Glomerular visceral epithelial cell (primary cell): ENCODE data around the gene GOLGA6L1.
"Not testable (repeated sequence)": the region's sequence is repeated elsewhere in the genome, so short reads cannot be mapped to it uniquely, and the experiment has no call there.

Source experiments
- DNase-seq: peaks from one replicate; pipeline ENCODE4 v3.0.0-alpha.2; 2016; ENCODE audit errors: extremely low spot score

GOLGA6L1 gene, protein sequence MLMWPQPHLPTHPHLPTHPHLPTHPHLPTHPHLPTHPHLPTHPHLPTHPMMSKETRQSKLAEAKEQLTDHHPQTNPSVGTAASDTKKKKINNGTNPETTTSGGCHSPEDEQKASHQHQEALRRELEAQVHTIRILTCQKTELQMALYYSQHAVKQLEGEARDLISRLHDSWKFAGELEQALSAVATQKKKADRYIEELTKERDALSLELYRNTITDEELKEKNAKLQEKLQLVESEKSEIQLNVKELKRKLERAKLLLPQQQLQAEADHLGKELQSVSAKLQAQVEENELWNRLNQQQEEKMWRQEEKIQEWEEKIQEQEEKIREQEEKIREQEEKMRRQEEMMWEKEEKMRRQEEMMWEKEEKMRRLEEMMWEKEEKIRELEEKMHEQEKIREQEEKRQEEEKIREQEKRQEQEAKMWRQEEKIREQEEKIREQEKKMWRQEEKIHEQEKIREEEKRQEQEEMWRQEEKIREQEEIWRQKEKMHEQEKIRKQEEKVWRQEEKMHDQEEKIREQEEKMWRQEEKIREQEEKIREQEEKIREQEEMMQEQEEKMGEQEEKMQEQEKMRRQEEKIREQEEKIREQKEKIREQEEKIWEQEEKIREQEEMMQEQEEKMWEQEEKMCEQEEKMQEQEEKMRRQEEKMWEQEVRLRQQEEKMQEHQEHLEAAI

DNA sequence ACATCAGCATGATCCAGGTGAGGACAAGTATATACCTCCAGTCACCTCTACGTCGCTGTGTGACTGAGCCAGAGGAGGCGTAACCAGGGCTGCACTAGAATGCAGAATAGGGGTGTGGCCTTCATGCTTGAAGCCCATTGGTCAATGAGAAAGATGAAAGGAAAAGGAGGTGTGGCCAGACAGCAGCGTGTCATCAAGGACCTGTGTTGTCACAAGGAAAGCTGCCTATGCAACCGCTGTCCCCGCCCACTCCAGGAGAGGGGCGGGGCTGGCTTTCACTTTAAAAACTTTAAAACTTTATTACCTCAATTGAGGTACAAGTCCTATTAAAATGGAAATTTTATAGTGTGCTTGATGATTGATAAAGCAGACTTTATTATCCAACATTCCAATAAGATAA, at the start of gene GOLGA6L1:
TSS of gene GOLGA6L1 (minus strand) at position 101 of the 400 bp plus-strand sequence. CDS start at position 10, 91 bp downstream.
- DNase-seq, result not testable (repeated sequence)

DNA sequence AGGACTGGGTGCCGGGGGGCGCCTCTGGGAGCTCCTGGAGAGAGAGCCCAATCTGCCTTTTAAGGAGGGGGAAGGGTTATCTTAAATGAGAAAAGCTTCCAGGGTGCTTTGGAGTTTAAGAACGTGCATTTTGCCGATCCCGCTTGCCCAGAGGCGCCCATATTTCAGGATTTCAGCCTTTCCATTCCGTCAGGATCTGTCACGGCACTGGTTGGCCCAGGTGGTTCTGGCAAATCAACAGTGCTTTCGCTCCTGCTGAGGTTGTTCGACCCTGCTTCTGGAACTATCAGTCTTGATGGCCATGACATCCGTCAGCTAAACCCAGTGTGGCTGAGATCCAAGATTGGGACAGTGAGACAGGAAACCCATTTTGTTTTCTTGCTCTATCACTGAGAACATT, 44.6 kb upstream of the GOLGA6L1 start:
- not testable (repeated sequence) for DNase-seq

DNA sequence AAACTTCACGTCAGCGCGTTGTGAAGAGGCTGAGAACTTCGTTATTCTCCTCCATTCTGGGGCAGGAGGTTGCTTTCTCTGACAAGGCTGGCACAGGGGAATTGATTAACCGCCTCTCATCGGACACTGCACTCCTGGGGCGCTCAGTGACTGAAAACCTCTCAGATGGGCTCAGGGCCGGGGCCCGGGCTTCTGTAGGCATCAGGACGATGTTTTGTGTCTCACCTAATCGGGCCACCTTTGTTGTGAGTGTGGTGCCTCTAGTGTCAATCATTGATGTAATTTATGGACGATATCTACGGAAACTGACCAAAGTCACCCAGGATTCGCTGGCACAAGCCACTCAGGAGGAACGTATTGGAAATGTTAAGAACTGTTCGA, 43.9 kb upstream of the GOLGA6L1 start:
- DNase-seq, result not testable (repeated sequence)

DNA sequence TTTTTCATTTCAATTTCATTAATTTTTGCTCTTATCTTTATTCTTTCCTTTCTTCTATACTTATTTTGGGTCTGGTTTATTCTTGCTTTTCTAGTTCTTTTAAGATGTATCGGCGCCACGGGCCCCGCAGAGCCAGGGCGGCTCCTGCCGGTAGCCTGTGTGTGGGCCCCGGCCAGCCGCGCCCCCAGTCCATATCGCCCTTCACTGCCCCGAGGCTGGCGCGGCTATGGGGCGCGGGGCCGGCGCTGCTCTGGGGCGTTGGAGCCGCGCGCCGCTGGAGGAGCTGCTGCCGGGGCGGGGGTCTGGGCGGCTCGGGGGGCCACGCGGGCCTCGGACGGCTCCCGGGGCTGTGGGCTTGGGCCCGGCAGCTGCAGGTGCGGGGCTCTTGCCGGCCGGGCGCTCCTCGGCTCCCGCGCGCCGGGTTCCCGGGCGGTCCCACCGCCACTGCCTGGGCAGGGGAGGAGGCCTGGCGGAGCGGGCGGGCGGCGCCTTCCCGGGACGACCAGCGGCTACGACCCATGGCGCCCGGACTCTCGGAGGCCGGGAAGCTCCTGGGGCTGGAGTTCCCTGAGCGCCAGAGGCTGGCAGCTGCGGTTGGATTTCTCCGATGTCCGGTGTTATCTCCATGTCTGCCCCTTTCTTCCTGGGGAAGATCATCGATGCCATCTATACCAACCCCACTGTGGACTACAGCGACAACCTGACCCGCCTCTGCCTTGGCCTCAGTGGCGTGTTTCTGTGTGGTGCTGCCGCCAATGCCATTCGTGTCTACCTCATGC, 43.3 kb upstream of the GOLGA6L1 start:
- DNase-seq, result not testable (repeated sequence)

DNA sequence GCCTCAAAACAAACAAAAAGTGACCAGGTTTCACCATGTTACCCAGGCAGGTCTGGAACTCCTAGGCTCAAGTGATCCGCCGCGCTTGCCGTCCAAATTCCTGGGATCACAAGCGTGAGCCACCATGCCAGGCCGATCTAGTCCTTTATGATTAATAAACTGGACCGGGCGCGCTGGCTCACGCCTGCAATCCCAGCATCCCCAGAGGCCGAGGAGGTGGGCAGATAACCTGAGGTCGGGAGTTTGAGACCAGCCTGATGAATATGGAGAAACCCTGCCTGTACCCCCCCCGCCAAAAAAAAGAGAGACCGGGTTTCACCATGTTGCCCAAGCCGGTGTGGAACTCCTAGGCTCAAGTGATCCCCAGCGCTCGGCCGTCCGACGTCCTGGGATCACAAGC, 40.1 kb upstream of the GOLGA6L1 start:
- not testable (repeated sequence) for DNase-seq

DNA sequence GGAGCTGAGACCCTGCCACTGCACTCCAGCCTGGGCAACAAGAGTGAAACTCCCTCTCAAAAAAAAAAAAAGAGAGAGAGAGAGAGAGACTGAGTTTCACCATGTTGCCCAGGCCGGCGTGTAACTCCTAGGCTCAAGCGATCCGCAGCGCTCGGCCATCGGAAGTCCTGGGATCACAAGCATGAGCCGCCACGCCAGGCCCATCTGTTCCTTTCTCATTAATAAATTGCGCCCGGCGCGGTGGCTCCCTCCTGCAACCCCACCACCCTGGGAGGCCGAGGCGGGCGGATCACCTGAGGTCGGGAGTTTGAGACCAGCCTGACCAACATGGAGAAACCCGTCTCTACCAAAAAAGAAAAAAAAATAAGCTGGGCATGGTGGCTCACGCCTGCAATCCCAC, 39.0 kb upstream of the GOLGA6L1 start:
- DNase-seq, result not testable (repeated sequence)

DNA sequence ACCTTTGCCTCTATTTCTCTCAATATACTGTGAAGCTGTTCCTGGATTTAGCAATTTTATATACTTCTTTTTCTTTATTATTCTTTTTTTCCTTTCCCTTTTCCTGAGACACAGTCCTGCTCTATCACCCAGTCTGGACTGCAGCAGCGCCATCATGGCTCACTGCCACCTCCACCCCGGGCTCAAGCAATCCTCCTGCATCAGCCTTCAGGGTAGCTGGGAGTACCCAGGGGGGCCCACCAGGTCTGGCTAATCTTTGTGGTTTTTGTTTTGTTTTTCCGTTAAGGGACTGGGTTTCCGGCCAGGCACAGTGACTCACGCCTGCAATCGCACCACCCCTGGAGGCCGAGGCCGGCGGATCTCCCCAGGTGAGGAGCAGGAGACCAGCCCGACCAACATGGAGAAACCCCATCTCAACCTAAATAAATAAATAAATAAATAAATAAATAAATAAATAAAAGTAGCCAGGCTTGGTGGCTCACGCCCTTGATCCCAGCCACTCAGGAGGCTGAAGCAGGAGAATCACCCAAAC, 38.1 kb upstream of the GOLGA6L1 start:
- not testable (repeated sequence) for DNase-seq

DNA sequence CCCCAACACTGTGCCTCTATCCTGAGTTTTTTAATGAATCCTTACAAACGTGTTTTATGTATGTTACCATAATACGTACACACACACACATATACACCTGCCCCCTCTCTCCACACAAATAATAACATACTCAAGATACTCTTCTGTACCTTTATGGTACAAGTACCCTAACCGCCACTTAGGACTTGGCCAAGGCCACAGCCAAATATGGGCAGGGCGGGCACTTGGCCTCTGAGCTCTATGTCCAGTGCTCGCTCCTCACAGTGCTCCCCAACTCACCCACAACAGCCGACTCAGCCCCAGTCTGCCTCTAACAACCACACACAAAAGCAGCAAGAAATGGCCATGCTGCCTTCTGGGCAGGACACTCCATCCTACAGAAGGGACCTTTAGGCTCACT, 3.8 kb downstream of the GOLGA6L1 start:
- not testable (repeated sequence) for DNase-seq

DNA sequence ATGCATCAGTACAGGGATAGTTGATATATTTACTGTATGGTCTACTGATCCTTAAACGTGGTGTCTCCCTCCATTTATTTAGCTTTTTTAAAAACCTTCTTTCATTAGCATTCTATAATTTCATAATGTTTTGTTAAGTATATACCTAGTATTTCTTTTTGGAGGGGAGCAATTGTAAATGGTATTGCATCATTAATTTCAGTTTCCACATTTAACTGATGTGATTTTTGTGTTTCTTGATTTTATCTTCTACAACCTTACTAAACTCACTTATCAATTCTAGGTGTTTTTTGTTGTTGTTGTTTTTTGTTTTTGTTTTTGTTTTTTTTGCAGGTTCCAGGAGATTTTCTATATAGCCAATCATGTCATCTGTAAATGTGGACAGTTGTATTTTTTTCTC, 18.4 kb downstream of the GOLGA6L1 start:
- DNase-seq, result no peak

DNA sequence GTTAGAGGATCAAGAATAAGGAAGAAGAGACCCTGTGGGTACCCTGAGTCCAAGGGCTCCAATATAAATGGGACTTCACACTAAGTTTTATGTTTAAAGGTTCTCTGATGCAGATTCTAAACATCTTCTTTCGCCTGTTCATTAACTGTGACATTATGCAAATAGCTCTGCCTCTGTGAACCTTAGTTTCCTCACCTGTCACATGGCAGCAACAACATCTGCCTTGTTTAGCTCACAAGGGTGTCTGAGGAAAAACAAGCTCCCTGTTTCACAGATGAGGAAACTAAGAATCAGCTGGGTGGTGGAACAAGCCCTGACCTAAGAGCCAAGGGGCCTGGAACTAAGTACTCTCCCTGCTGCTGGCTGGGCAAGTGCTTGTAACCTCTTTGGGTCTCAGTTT, 40.8 kb downstream of the GOLGA6L1 start:
- no peak for DNase-seq

DNA sequence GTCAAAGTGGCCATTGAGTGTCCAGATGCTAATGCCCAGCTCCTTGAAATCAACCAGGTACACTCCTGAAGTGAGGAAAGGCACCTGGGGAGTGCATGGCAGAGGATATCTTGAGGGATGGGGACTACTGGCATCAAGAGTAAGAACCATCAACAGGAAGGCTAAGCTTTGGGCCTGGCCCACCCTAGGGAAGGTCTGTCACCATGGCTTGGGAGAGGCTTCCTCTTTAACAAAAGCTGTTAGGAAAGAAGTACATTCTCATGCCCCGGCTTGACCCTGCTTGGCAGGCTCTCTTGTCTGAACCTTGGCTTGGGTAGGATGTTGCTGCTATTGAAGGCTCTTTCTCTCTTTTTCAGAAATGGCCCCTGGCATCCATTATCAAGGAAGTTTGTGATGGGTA, 53.5 kb downstream of the GOLGA6L1 start:
- DNase-seq, result no peak

DNA sequence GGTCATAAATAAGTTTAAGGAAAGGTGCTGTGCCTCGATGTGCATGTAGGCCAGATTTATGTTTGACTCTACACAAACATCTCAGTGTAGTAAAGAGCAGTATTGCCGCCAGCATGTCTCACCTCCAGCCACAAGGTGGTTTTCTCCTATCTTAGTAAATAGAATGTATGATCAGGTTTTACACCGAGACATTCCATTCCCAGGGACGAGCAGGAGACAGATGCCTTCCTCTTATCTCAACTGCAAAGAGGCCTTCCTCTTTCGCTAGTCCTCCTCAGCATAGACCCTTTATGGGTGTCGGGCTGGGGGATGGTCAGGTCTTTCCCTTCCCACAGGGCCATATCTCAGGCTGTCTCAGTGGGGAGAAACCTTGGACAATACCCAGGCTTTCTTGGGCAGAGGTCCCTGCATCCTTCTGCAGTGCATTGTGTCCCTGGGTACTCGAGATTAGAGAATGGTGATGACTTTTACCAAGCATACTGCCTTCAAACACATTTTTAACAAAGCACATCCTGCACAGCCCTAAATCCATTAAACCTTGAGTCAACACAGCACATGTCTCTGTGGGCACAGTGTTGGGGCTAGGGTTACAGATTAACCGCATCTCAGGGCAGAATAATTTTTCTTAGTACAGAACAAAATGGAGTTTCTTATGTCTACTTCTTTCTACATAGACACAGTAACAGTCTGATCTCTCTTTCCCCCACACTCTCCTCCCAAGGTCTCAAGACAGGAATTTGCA, 54.5 kb downstream of the GOLGA6L1 start:
- not testable (repeated sequence) for DNase-seq

DNA sequence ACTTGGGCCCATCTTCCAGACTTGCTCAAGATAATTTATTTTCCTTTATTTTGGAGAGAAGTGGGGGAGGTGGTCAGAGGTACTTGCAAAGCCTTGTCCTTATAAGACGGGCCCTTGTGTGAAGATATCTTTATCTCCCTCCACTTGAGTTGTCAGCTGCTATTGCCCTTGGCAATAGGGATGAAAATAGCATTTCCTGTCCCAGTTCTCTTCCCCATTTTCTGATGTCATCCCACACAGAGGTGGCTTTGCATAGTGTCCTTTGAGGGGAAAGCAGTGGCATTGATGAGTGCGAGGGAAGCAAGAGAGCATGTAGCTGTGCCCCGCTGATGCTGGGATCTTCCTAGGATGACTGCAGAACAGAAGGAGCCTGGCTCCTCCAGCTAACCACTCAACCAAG, 55.4 kb downstream of the GOLGA6L1 start:
- DNase-seq, result no peak

DNA sequence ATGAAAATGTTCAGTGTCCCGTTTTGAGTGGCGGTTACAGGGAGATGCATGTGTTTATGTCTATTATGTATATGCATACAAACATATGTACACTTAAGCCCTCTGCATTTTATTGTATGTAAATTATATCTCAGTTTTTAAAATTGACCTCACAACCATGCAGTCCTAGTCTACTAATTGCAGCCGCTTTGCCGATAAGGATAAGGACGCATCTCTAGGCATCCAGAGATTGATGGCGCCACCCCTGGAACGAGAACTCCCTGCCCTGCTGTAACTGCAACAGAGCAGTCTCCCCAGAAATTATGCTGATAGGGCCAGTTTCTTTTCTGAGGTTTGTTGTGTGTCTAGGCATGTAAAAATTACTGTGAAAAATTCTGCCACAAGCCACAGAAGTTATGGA, 56.9 kb downstream of the GOLGA6L1 start:
- no peak for DNase-seq
